ENCODE measurements around the gene SLC39A11.

SLC39A11 gene

GRCh38 chr17:72618001-72618509, 474.4 kb downstream of the SLC39A11 start:
- no peak overlapping the region for H2BK12ac ChIP-seq (ENCODE audit: low read length in 2 of 2)
- no peak overlapping the region for H3K14ac ChIP-seq (ENCODE audit: low read length in 2 of 2)
- H3K18ac ChIP-seq (ENCODE audit: low read depth in 1 of 2, low read length in 2 of 2): no peak overlapping the region
- no peak overlapping the region for H2BK120ac ChIP-seq (ENCODE audit: low read depth, low read length)
- no peaks in the 10 kb centered on the region for H3K36me3 ChIP-seq (ENCODE audit: control insufficient read depth in 1 of 2, insufficient read depth in 2 of 2, low read depth in 1 of 2, low read length in 2 of 2)
- H3K9me3 ChIP-seq (ENCODE audit: control insufficient read depth, low read length): peaks cover 6% of the 10 kb centered on the region
- H2AK5ac ChIP-seq (ENCODE audit: low read length, severe bottlenecking): no peak overlapping the region
- H2BK5ac ChIP-seq (ENCODE audit: low read depth, low read length, poor library complexity, severe bottlenecking): no peak overlapping the region
- peaks cover 27% of the 10 kb centered on the region for H3K4me1 ChIP-seq (ENCODE audit: control insufficient read depth, insufficient read depth, low read depth, low read length)
- 32% methylated on average over 15 of the region's 17 CpGs for WGBS
- peaks cover 4 to 66% of the 10 kb centered on the region in 2 experiments for H3K27me3 ChIP-seq (ENCODE audit: control insufficient read depth in 1 of 2, insufficient read depth in 1 of 2, low read length in 2 of 2)
- H3K79me1 ChIP-seq (replicated peaks; ENCODE audit: low read length, poor library complexity, severe bottlenecking): no peaks in the 10 kb centered on the region
- no peak overlapping the region for H3K4me2 ChIP-seq (ENCODE audit: low read length, poor library complexity, severe bottlenecking)
- H4K91ac ChIP-seq (ENCODE audit: low read length): no peak overlapping the region
- H3K4ac ChIP-seq (ENCODE audit: low read depth in 1 of 2, low read length in 2 of 2): no peak overlapping the region
- no peak overlapping the region for H3K9ac ChIP-seq (ENCODE audit: low read length)
- DNase-seq: no peak
- no peak overlapping the region for H4K8ac ChIP-seq (ENCODE audit: low read length)
- H3K27ac ChIP-seq (ENCODE audit: low read length, poor library complexity, severe bottlenecking): no peak overlapping the region
- H3K4me3 ChIP-seq (ENCODE audit: insufficient read depth in 1 of 2, low read depth in 1 of 2, low read length in 2 of 2): peak overlapping the region in 1 of 2 experiments; percentile 27
- H2AFZ ChIP-seq (ENCODE audit: low read depth, low read length): no peak overlapping the region
- H3K23ac ChIP-seq (ENCODE audit: low read length in 2 of 2): no peak overlapping the region
- H2BK15ac ChIP-seq (ENCODE audit: low read depth, poor library complexity, severe bottlenecking): no peak overlapping the region

GRCh38 chr17:72617557-72617956, 474.9 kb downstream of the SLC39A11 start:
- Histone ChIP-seq H2BK5ac (ENCODE audit: low read depth, low read length, poor library complexity, severe bottlenecking) (no peak overlapping the region), H3K4me2 (ENCODE audit: low read length, poor library complexity, severe bottlenecking) (no peak overlapping the region)

GRCh38 chr17:72616447-72616846, 476.0 kb downstream of the SLC39A11 start:
- no peak overlapping the region for H3K4ac ChIP-seq (ENCODE audit: low read depth in 1 of 2, low read length in 2 of 2)
- H2AFZ ChIP-seq (ENCODE audit: low read depth, low read length): no peak overlapping the region
- H3K4me2 ChIP-seq (ENCODE audit: low read length, poor library complexity, severe bottlenecking): no peak overlapping the region
- H4K8ac ChIP-seq (ENCODE audit: low read length): no peak overlapping the region
- H4K91ac ChIP-seq (ENCODE audit: low read length): no peak overlapping the region
- peaks cover 6% of the 10 kb centered on the region for H3K9me3 ChIP-seq (ENCODE audit: control insufficient read depth, low read length)
- 78% methylated on average over 4 of the region's 4 CpGs for WGBS
- no peak overlapping the region for H2BK12ac ChIP-seq (ENCODE audit: low read length in 2 of 2)
- H2AK5ac ChIP-seq (ENCODE audit: low read length, severe bottlenecking): no peak overlapping the region
- H3K79me1 ChIP-seq (replicated peaks; ENCODE audit: low read length, poor library complexity, severe bottlenecking): no peaks in the 10 kb centered on the region
- no peak overlapping the region for H3K4me3 ChIP-seq (ENCODE audit: insufficient read depth in 1 of 2, low read depth in 1 of 2, low read length in 2 of 2)
- H3K18ac ChIP-seq (ENCODE audit: low read depth in 1 of 2, low read length in 2 of 2): no peak overlapping the region
- no peak overlapping the region for H3K27ac ChIP-seq (ENCODE audit: low read length, poor library complexity, severe bottlenecking)
- no peak overlapping the region for H2BK120ac ChIP-seq (ENCODE audit: low read depth, low read length)
- H3K27me3 ChIP-seq (ENCODE audit: control insufficient read depth in 1 of 2, insufficient read depth in 1 of 2, low read length in 2 of 2): peaks cover 0 to 51% of the 10 kb centered on the region in 2 experiments
- no peaks in the 10 kb centered on the region for H3K36me3 ChIP-seq (ENCODE audit: control insufficient read depth in 1 of 2, insufficient read depth in 2 of 2, low read depth in 1 of 2, low read length in 2 of 2)
- DNase-seq: no peak
- peaks cover 28% of the 10 kb centered on the region for H3K4me1 ChIP-seq (ENCODE audit: control insufficient read depth, insufficient read depth, low read depth, low read length)
- H3K23ac ChIP-seq (ENCODE audit: low read length in 2 of 2): no peak overlapping the region
- H2BK5ac ChIP-seq (ENCODE audit: low read depth, low read length, poor library complexity, severe bottlenecking): no peak overlapping the region
- no peak overlapping the region for H2BK15ac ChIP-seq (ENCODE audit: low read depth, poor library complexity, severe bottlenecking)
- H3K14ac ChIP-seq (ENCODE audit: low read length in 2 of 2): no peak overlapping the region
- no peak overlapping the region for H3K9ac ChIP-seq (ENCODE audit: low read length)

More at GRCh38 chr17:72617557-72617956, 474.9 kb downstream of the SLC39A11 start:
- Histone ChIP-seq H3K4me3 (ENCODE audit: insufficient read depth in 1 of 2, low read depth in 1 of 2, low read length in 2 of 2) (no peak overlapping the region), H3K27ac (ENCODE audit: low read length, poor library complexity, severe bottlenecking) (no peak overlapping the region), H3K4ac (ENCODE audit: low read depth in 1 of 2, low read length in 2 of 2) (no peak overlapping the region), H2AK5ac (ENCODE audit: low read length, severe bottlenecking) (no peak overlapping the region), H2BK12ac (ENCODE audit: low read length in 2 of 2) (no peak overlapping the region), H3K4me1 (ENCODE audit: control insufficient read depth, insufficient read depth, low read depth, low read length) (peaks cover 28% of the 10 kb centered on the region), H3K27me3 (ENCODE audit: control insufficient read depth in 1 of 2, insufficient read depth in 1 of 2, low read length in 2 of 2) (peaks cover 0 to 61% of the 10 kb centered on the region in 2 experiments), H4K8ac (ENCODE audit: low read length) (no peak overlapping the region), H3K14ac (ENCODE audit: low read length in 2 of 2) (no peak overlapping the region), H3K79me1 (replicated peaks; ENCODE audit: low read length, poor library complexity, severe bottlenecking) (no peaks in the 10 kb centered on the region), H3K18ac (ENCODE audit: low read depth in 1 of 2, low read length in 2 of 2) (no peak overlapping the region), H3K9me3 (ENCODE audit: control insufficient read depth, low read length) (peaks cover 6% of the 10 kb centered on the region), H3K36me3 (ENCODE audit: control insufficient read depth in 1 of 2, insufficient read depth in 2 of 2, low read depth in 1 of 2, low read length in 2 of 2) (no peaks in the 10 kb centered on the region), H2BK15ac (ENCODE audit: low read depth, poor library complexity, severe bottlenecking) (no peak overlapping the region), H3K23ac (ENCODE audit: low read length in 2 of 2) (no peak overlapping the region), H4K91ac (ENCODE audit: low read length) (no peak overlapping the region), H2BK120ac (ENCODE audit: low read depth, low read length) (no peak overlapping the region), H2AFZ (ENCODE audit: low read depth, low read length) (no peak overlapping the region), H3K9ac (ENCODE audit: low read length) (no peak overlapping the region)
- no peak for DNase-seq
- 76% methylated on average over 6 of the region's 6 CpGs for WGBS

- no peak for DNase-seq
- peaks cover 0 to 43% of the 10 kb centered on the region in 2 experiments for H3K27me3 ChIP-seq (ENCODE audit: control insufficient read depth in 1 of 2, insufficient read depth in 1 of 2, low read length in 2 of 2)
- no peak overlapping the region for H3K4ac ChIP-seq (ENCODE audit: low read depth in 1 of 2, low read length in 2 of 2)
- H3K36me3 ChIP-seq (ENCODE audit: control insufficient read depth in 1 of 2, insufficient read depth in 2 of 2, low read depth in 1 of 2, low read length in 2 of 2): no peaks in the 10 kb centered on the region
- no peak overlapping the region for H3K9ac ChIP-seq (ENCODE audit: low read length)
- no peak overlapping the region for H4K8ac ChIP-seq (ENCODE audit: low read length)
- peak overlapping the region; percentile 99 for H3K27ac ChIP-seq (ENCODE audit: low read length, poor library complexity, severe bottlenecking)
- H2BK120ac ChIP-seq (ENCODE audit: low read depth, low read length): no peak overlapping the region
- H2AFZ ChIP-seq (ENCODE audit: low read depth, low read length): no peak overlapping the region
- WGBS: 68% methylated on average over 6 of the region's 6 CpGs
- H3K4me2 ChIP-seq (ENCODE audit: low read length, poor library complexity, severe bottlenecking): peak overlapping the region; percentile 33
- no peak overlapping the region for H3K23ac ChIP-seq (ENCODE audit: low read length in 2 of 2)
- H3K14ac ChIP-seq (ENCODE audit: low read length in 2 of 2): no peak overlapping the region
- peaks cover 6% of the 10 kb centered on the region for H3K9me3 ChIP-seq (ENCODE audit: control insufficient read depth, low read length)
- H4K91ac ChIP-seq (ENCODE audit: low read length): no peak overlapping the region
- no peak overlapping the region for H2BK15ac ChIP-seq (ENCODE audit: low read depth, poor library complexity, severe bottlenecking)
- H3K18ac ChIP-seq (ENCODE audit: low read depth in 1 of 2, low read length in 2 of 2): no peak overlapping the region
- peak overlapping the region; percentile 63 for H2AK5ac ChIP-seq (ENCODE audit: low read length, severe bottlenecking)
- no peaks in the 10 kb centered on the region for H3K79me1 ChIP-seq (replicated peaks; ENCODE audit: low read length, poor library complexity, severe bottlenecking)
- peaks cover 28% of the 10 kb centered on the region for H3K4me1 ChIP-seq (ENCODE audit: control insufficient read depth, insufficient read depth, low read depth, low read length)
- peak overlapping the region; percentile 31 for H2BK5ac ChIP-seq (ENCODE audit: low read depth, low read length, poor library complexity, severe bottlenecking)
- H2BK12ac ChIP-seq (ENCODE audit: low read length in 2 of 2): no peak overlapping the region
- no peak overlapping the region for H3K4me3 ChIP-seq (ENCODE audit: insufficient read depth in 1 of 2, low read depth in 1 of 2, low read length in 2 of 2)
Observed at GRCh38 chr17:72615627-72615991, 476.9 kb downstream of the SLC39A11 start.

Measured in mesenchymal stem cell (in vitro differentiated cells and primary cell).